Esophagus muscularis mucosa (tissue), 3 donors: Measurements from ENCODE around the gene IGHMBP2.

ENCODE experiments used
- POLR2A ChIP-seq: fragments of 450-650 bp; IDR thresholded peaks from one replicate; pipeline ENCODE4 v1.6.1; 2017; ENCODE audit warnings: antibody characterized with exemption, moderate library complexity, mild to moderate bottlenecking, low read depth
- TF ChIP-seq, protein P1 (sequence below), 3 experiments: fragments of 200-600 bp in 2 of 3; fragments of 450-650 bp in 1 of 3; sonication (generic) in 2 of 3; IDR thresholded peaks; one replicate each; pipeline ENCODE4 v1.5.1; 2017 to 2019; ENCODE audit warnings: antibody characterized with exemption in 3 of 3, mild to moderate bottlenecking in 2 of 3, moderate library complexity in 1 of 3

DNA sequence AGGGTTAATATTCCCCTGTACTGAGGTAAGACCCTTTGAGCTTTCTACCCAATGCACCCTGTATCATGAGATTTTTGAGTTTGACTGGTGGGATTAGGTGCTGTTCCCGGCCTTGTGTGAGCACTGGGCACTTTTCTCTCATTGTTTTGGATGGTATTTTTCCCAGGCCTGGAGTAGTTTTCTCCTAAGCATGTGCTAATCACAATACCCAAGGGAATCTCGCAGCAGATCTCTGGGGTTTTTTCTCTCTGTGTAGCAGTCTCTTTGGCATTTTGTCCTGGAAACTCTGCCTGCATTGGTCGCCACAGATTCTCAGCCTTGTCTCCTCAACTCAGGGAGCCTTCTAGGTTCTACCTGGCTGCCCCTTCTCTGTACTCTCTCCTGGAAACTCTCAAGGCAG, 19.9 kb downstream of the IGHMBP2 start:
- TF ChIP-seq, protein P1, sequence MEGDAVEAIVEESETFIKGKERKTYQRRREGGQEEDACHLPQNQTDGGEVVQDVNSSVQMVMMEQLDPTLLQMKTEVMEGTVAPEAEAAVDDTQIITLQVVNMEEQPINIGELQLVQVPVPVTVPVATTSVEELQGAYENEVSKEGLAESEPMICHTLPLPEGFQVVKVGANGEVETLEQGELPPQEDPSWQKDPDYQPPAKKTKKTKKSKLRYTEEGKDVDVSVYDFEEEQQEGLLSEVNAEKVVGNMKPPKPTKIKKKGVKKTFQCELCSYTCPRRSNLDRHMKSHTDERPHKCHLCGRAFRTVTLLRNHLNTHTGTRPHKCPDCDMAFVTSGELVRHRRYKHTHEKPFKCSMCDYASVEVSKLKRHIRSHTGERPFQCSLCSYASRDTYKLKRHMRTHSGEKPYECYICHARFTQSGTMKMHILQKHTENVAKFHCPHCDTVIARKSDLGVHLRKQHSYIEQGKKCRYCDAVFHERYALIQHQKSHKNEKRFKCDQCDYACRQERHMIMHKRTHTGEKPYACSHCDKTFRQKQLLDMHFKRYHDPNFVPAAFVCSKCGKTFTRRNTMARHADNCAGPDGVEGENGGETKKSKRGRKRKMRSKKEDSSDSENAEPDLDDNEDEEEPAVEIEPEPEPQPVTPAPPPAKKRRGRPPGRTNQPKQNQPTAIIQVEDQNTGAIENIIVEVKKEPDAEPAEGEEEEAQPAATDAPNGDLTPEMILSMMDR (IDR thresholded peaks at IDR 0.05), result no peak
- TF ChIP-seq POLR2A, result no peak
